Fibroblast of pulmonary artery (primary cell): ENCODE data around the gene HORMAD2.
A peak's percentile ranks its signal among the peaks of the same experiment; 100 is the strongest.

ENCODE experiments used
- DNase-seq: peaks from one replicate; pipeline ENCODE4 v3.0.0-alpha.2; 2010; ENCODE audit warnings: low read depth
- H3K4me3 ChIP-seq: replicated peaks from 2 replicates; pipeline ENCODE4 v1.5.1; 2011; ENCODE audit warnings: low read depth, mild to moderate bottlenecking, control low read depth, low read length, moderate library complexity
- TF ChIP-seq, protein P1 (sequence below): IDR thresholded peaks from 2 replicates; pipeline ENCODE4 v1.5.1; 2011; ENCODE audit warnings: mild to moderate bottlenecking, control low read depth, low read length, inconsistent platforms; ENCODE audit errors: missing control alignments

The HORMAD2 gene

DNA sequence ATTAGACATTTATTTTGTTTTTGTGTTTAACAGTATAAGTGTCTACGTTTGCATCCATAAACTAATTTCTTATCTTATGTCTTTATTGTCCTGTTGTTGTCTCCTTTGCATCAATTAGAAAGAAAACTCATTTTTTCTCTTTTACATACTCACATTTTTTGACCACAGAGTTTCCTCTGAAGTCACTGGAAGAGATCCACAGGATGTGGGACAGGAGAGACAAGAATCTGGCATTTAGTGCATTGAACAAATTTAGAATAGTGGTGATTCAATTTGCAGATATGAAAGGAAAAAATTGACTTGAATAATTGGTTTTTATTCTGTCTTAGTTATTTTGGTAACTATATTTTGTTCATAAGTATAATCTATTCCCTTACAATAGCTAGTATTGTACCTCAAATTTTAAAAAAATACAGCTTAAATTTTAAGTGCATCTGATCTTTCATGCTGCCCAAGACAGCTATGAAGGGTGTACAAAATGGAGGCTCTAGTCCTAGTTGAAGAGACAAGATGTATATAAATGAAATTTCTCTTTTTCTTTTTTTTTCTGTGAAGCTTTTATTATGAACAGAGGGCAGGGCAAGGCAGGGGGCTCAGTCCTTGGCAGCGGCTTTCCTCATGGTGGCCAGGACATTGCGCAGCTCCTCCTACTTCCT lies 24.4 kb downstream of the HORMAD2 start:
- TF ChIP-seq, protein P1, sequence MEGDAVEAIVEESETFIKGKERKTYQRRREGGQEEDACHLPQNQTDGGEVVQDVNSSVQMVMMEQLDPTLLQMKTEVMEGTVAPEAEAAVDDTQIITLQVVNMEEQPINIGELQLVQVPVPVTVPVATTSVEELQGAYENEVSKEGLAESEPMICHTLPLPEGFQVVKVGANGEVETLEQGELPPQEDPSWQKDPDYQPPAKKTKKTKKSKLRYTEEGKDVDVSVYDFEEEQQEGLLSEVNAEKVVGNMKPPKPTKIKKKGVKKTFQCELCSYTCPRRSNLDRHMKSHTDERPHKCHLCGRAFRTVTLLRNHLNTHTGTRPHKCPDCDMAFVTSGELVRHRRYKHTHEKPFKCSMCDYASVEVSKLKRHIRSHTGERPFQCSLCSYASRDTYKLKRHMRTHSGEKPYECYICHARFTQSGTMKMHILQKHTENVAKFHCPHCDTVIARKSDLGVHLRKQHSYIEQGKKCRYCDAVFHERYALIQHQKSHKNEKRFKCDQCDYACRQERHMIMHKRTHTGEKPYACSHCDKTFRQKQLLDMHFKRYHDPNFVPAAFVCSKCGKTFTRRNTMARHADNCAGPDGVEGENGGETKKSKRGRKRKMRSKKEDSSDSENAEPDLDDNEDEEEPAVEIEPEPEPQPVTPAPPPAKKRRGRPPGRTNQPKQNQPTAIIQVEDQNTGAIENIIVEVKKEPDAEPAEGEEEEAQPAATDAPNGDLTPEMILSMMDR: no peak
- no peak overlapping the region for H3K4me3 ChIP-seq
- no peak for DNase-seq

DNA sequence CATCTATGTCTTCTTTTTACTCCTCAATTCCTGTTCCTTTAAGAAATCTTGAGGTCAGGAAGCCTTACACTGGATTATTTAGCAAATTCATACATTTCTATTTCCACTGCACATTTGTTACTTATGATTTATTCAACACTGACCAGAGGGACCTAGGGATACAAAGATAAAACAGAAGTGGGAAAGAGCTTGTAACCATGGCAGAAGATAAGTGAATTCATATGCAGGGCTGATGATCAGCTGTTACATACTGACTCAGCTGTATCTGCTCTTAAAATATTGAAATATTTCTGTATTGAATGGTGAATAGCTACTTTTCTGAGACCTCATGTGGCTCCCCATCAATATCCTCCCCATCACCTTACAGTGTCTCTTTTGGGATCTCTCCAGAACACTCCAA lies 25.2 kb downstream of the HORMAD2 start:
- TF ChIP-seq, protein P1: no peak

DNA sequence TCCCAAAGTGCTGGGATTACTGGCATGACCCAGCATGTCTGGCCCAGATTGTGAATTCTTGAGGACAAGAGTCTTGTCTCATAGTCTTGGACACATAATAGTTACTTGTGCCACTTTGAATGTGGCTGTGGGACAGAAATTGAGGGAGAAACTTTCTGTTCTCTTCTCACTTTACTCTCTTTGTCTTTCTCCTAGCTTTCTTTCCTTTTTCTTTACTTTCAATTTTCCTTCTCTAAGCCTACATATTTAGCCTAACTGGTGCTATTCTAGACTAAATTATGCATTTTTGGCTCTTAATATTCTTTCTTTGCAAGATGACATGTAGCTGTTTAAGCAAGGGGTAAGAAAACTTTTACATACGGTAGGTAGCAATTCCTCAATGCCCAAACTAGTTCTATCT lies 33.2 kb downstream of the HORMAD2 start:
- no peak for DNase-seq
- TF ChIP-seq, protein P1: no peak
- H3K4me3 ChIP-seq: no peak overlapping the region

More for the DNA sequence above, 25.2 kb downstream of the HORMAD2 start:
- no peak for DNase-seq
- H3K4me3 ChIP-seq: no peak overlapping the region

DNA sequence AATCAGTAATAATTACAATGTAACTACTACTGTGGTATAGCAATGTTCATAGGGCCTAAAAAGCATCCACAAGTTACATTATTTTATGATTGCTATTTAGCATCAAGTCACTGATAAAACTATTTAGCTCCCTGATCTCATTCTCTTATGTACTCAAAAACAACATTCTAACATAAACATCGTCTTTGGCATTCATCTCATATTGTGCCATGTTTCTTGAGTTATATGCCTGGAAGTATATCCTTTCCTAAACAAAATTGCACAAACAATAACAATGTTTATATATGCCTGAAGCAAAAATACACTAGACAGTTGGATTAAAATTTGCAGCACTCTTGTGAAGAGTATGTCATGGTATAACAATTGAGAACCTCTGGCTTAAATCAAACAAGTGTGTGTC lies 34.1 kb downstream of the HORMAD2 start:
- no peak overlapping the region for H3K4me3 ChIP-seq
- TF ChIP-seq, protein P1: no peak
- no peak for DNase-seq

DNA sequence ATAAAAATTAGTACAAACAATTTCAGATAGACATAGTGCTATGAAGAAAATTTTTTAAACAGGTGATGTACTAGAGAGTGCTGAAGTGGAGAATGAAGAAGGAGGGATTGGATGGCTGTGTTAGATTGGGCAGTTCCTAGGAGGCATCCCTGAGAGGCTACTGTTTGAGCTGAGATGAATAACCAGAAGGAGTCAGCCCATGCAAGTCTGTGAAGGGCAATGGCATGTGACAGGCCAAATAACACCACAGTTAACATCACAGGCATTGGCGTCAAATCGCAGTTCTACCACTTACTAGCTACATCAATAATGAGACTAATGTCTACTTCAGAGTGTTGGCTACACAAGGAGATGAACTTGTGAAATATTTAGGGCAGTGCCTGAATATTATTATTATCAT lies 35.4 kb downstream of the HORMAD2 start:
- TF ChIP-seq, protein P1: no peak
- no peak overlapping the region for H3K4me3 ChIP-seq
- DNase-seq: no peak

DNA sequence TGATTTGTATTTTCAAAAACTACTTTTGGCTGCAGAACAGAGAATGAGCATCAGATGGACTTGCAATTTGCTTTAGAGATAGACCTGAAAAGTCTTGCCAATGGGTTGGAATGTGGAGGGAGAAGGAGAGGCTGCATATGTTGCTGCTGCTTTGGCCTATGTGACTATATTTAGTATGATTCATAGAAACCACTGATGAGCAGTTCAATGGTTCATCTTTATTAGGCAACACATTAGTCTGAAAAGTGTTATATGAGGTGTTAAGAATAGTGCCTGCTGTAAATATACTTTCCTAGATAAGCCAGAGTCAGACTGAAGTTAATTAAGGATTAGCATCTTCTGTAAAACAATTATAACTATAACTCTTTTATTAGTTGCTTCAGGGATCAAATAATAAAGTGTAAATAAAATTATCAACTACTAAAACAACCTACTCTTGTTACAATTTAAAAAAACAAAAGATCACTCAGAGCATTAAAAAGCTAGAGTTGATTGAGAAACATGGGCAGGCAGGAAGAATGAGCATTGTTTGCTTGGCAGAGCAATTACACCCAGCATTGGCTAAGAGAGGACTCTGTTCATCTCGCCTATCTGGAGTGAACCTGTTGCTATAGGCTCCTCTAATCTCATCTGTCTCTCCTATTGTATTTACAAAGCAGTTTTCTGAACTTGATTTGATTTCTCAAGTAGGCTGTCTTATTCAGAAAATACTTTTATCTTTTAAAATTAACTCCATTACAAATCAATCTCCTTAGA lies 36.3 kb downstream of the HORMAD2 start:
- TF ChIP-seq, protein P1: no peak
- no peak overlapping the region for H3K4me3 ChIP-seq
- DNase-seq: peak; percentile 55
